AG10803 (cell line): ENCODE data around the gene HYKK.
"Not testable (repeated sequence)": the region's sequence is repeated elsewhere in the genome, so short reads cannot be mapped to it uniquely, and the experiment has no call there.

Experiments used
- DNase-seq: peaks from one replicate; pipeline ENCODE4 v3.0.0; 2010; ENCODE audit warnings: low read depth
- H3K4me3 ChIP-seq: 2 replicates; pipeline ENCODE4 v1.5.1; 2011; ENCODE audit warnings: mild to moderate bottlenecking, low read length, control low read depth
- TF ChIP-seq, protein P1 (sequence below): conservative IDR thresholded peaks from 2 replicates; pipeline ENCODE4 v1.5.1; 2011; ENCODE audit warnings: mild to moderate bottlenecking, low read length, control low read depth, inconsistent platforms

The HYKK gene

DNA sequence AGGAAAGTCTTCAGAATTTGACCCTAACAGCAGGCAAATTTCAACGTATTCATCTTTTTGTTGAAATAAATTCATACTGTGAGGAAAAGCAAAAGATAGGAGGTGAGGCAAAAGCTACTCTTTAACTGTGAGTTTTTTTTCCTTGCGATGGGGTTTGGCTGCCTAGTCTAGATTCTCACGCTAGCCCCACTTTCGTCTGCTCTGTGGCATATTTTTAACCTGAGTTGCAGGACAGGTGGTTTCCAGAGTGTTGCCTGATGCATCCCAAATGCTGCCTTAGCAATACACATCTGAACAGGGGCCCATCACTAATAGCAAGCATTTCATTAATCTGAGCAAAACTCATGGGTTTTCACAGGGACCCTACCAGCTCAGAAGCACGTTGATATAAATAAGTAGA lies 44.5 kb downstream of the HYKK start:
- H3K4me3 ChIP-seq: no peak overlapping the region
- DNase-seq: no peak
- TF ChIP-seq, protein P1, sequence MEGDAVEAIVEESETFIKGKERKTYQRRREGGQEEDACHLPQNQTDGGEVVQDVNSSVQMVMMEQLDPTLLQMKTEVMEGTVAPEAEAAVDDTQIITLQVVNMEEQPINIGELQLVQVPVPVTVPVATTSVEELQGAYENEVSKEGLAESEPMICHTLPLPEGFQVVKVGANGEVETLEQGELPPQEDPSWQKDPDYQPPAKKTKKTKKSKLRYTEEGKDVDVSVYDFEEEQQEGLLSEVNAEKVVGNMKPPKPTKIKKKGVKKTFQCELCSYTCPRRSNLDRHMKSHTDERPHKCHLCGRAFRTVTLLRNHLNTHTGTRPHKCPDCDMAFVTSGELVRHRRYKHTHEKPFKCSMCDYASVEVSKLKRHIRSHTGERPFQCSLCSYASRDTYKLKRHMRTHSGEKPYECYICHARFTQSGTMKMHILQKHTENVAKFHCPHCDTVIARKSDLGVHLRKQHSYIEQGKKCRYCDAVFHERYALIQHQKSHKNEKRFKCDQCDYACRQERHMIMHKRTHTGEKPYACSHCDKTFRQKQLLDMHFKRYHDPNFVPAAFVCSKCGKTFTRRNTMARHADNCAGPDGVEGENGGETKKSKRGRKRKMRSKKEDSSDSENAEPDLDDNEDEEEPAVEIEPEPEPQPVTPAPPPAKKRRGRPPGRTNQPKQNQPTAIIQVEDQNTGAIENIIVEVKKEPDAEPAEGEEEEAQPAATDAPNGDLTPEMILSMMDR: no peak

DNA sequence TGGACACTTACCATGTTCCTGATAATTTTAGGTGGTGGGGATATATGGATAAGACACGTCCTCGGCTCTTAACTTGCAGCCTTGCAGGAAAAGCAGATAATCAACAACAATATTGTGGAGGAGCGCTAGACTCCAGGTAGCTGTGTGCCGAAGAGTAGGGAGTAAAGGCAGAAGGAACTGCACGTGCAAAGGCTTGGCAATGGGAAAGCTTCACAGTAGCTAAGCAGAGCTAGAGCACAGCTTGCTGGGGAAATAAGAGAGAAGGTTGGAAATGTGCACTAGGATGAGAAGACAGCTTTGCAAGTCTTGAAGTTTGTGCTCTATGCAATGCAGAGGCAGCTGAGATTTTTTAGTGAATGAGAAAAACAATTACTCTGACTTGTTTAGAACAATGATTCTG lies 45.2 kb downstream of the HYKK start:
- TF ChIP-seq, protein P1: no peak
- no peak overlapping the region for H3K4me3 ChIP-seq
- no peak for DNase-seq

DNA sequence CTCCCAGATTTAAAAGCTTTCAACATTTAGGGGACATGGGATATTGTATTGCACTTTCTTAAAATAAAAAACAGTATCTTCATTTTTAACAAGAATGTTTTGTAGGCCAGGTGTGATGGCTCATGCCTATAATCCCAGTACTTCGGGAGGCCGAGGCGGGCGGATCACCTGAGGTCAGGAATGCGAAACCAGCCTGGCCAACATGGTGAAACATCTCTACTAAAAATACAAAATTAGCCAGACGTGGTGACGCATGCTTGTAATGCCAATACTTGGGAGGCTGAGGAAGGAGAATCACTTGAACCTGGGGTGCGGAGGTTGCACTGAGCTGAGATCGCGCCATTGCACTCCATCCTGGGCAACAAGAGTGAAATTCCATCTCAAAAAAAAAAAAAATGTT lies 52.8 kb downstream of the HYKK start:
- not testable (repeated sequence) for DNase-seq, H3K4me3 ChIP-seq

DNA sequence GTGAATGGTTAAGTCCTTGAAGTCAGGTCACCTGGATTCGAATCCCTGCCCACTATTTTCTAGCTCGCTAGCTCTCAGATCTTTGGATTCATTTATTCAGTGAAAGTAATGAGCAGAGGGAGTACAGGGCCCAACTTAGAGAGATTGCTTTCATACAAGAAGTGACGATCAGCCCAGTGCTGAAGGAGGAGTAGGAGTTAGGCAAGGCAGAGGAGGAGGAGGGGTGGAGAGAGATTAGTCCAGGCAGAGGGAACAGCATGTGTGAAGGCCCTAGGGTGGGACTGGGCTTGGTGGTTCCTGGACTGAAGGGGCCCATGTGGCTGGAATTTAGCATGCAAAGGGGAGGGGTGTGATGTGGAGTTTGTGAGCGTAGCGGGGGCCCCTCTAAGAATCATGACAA lies 54.1 kb downstream of the HYKK start:
- TF ChIP-seq, protein P1: no peak
- no peak for DNase-seq

DNA sequence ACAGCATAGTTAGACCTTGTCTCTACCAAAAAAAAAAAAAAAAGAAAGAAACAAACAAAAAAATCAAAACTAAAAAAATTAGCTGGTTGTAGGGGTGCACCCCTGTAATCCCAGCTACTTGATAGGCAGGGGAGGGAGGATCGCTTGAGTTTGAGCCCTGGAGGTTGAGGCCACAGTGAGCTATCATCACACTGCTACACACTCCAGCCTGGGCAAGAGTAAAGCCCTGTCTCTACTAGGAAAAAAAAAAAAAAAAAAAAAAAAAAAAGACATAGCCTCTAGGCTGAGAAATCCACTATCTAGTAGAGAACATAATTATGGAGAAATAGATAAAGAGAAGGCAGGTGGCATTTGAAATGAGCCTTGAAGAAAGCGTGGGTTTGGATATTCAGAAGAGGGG lies 55.7 kb downstream of the HYKK start:
- TF ChIP-seq, protein P1: no peak
- DNase-seq: no peak
- no peak overlapping the region for H3K4me3 ChIP-seq

More for the DNA sequence above, 54.1 kb downstream of the HYKK start:
- H3K4me3 ChIP-seq: no peak overlapping the region

DNA sequence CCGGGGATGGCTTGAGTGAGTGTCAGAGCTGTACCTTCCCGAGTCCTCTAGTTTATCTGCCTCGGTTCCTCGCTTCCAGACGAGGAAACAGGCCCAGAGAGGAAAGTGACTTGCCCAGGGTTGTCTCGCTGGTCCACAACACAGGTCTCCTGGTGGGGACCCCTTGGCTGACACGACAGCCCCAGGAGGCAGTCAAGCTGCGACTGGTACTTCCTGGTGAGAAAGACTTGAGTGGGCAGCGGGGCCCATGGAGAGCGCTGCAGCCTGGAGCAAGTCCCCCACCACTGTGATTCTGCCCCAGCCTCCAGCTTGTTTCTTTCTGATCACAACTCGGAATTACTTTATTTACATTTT lies 57.3 kb downstream of the HYKK start:
- no peak for DNase-seq
- TF ChIP-seq, protein P1: no peak
- peak overlapping the region; percentile 66 for H3K4me3 ChIP-seq

DNA sequence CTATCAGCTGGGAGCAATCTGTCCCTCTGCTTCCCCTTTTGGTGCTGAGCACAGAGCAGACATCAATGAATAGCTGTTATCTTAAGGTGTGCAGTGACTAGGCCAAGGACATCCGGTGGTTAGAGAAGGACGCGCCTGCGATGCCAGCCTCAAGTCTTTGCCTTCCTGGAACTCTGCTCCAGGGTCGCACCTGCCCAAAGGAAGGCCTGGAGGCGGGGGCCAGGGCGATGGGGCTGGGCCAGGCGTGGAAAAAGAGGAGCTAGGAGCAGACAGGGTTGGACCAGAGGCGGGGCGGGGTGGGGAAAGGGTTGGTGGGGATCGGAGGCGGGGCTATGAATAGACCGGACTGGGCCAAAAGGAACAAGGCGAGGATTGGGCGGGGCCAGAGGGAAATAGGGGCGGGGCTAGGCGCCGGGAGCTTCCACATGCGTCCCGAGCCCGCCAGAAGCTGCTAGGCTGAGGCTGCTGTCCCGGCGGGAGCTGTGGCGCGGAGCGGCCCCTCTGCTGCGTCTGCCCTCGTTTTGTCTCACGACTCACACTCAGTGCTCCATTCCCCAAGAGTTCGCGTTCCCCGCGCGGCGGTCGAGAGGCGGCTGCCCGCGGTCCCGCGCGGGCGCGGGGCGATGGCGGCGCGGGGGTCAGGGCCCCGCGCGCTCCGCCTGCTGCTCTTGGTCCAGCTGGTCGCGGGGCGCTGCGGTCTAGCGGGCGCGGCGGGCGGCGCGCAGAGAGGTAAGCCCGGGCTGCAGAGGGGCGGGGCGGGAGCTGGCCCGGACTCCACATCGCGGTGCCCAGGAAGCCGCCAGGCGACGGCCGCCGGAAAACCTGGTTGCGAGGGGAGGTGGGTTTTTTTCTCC lies 57.9 kb downstream of the HYKK start, which contains the start of gene CHRNA5:
TSS of gene CHRNA5 (plus strand) at position 424 of the 854 bp plus-strand sequence. CDS start at position 624, 200 bp downstream.
- peak; percentile 66 for DNase-seq
- TF ChIP-seq, protein P1: no peak
- peak within 1 kb of the TSS; percentile 66 for H3K4me3 ChIP-seq
